A549 (cell line): ENCODE results near the gene TIMD4. TPM values are rescaled to one million over a fixed set of nuclear protein-coding genes. Genes with fewer than 3 reads are reported as not detected.

ENCODE experiments used
- ATAC-seq, 2 experiments: fragments of 200-7000 bp in 1 of 2; fragments of >200 bp in 1 of 2; cut with Nextera tagmentation in 1 of 2; cut with Tn5 transposase in 1 of 2; 3 replicates each; pipeline versions ENCODE4 v1.8.0 to v1.9.1; 2018 to 2020; ENCODE audit warnings: mild to moderate bottlenecking in 1 of 2, moderate library complexity in 1 of 2
- CTCF ChIA-PET: fragments of 300-600 bp; sonication (Branson Sonifier 250); formaldehyde crosslinking; extraction: SDS; loops from one replicate; lab custom pipeline; 2021; ENCODE audit warnings: antibody characterized with exemption, inconsistent platforms; lab: Yijun Ruan, JAX
- POLR2A ChIA-PET: fragments of 350-600 bp; formaldehyde crosslinking; extraction: SDS; loops from one replicate; lab custom pipeline; 2021; ENCODE audit warnings: antibody characterized with exemption, inconsistent platforms; lab: Yijun Ruan, JAX
- DNase-seq, 2 experiments: peaks; one replicate each; pipeline versions ENCODE4 v3.0.0 to v3.0.0-alpha.2; 2011 to 2016; ENCODE audit warnings: low read depth in 1 of 2, low spot score in 1 of 2
- FAIRE-seq: peaks from 2 replicates; lab custom pipeline; 2011; peaks lifted over from hg19 to GRCh38; lab: Jason Lieb, UNC
- H3K27ac ChIP-seq, 2 experiments: fragments of >200 bp; sonication (Bioruptor Twin); formaldehyde crosslinking; 3 replicates each; pipeline ENCODE4 v1.5.1; 2016 to 2017
- H3K4me1 ChIP-seq: fragments of >200 bp; sonication (Bioruptor Twin); formaldehyde crosslinking; 3 replicates; pipeline ENCODE4 v1.6.1; 2016
- H3K4me2 ChIP-seq: fragments of >200 bp; sonication (Bioruptor Twin); formaldehyde crosslinking; 3 replicates; pipeline ENCODE4 v1.6.1; 2016
- H3K4me3 ChIP-seq: fragments of >200 bp; sonication (Bioruptor Twin); formaldehyde crosslinking; 3 replicates; pipeline ENCODE4 v1.5.1; 2016
- H3K9me3 ChIP-seq: fragments of >200 bp; sonication (Bioruptor Twin); formaldehyde crosslinking; 3 replicates; pipeline ENCODE4 v1.6.1; 2016
- BCL3 ChIP-seq: fragments of >200 bp; sonication (Bioruptor Twin); formaldehyde crosslinking; IDR thresholded peaks from 3 replicates; pipeline ENCODE4 v1.6.1; 2016
- CBX8 ChIP-seq: fragments of 200-600 bp; sonication (generic); IDR thresholded peaks from 2 replicates; pipeline ENCODE4 v1.6.1; 2016
- CHD2 ChIP-seq: fragments of 150-350 bp; IDR thresholded peaks from 2 replicates; pipeline ENCODE4 v1.6.1; 2014; ENCODE audit warnings: low read length; ENCODE audit not compliant: partially characterized antibody
- CHD4 ChIP-seq: fragments of 200-600 bp; sonication (generic); IDR thresholded peaks from 2 replicates; pipeline ENCODE4 v1.6.1; 2016; ENCODE audit warnings: antibody characterized with exemption, mild to moderate bottlenecking, borderline replicate concordance
- CTCF ChIP-seq: fragments of >200 bp; sonication (Bioruptor Twin); formaldehyde crosslinking; IDR thresholded peaks from 3 replicates; pipeline ENCODE4 v1.5.1; 2016
- ELK1 ChIP-seq: fragments of 150-350 bp; IDR thresholded peaks from 2 replicates; pipeline ENCODE4 v1.6.1; 2014; ENCODE audit warnings: low read depth, mild to moderate bottlenecking, low read length
- EP300 ChIP-seq, 2 experiments: fragments of >200 bp; sonication (Bioruptor Twin); formaldehyde crosslinking; IDR thresholded peaks; 2 replicates in 1 of 2; 3 replicates in 1 of 2; pipeline ENCODE4 v1.6.1; 2016 to 2017
- ESRRA ChIP-seq: fragments of 150-350 bp; IDR thresholded peaks from 2 replicates; pipeline ENCODE4 v1.6.1; 2014; ENCODE audit warnings: mild to moderate bottlenecking, low read length, borderline replicate concordance
- FOSB ChIP-seq: fragments of 250-450 bp; sonication (Bioruptor Pico); IDR thresholded peaks from 2 replicates; pipeline ENCODE4 v1.5.0; 2020; ENCODE audit warnings: mild to moderate bottlenecking, moderate library complexity
- FOSL2 ChIP-seq, 2 experiments: fragments of 450-650 bp in 1 of 2; fragments of >200 bp in 1 of 2; sonication (Bioruptor Twin) in 1 of 2; formaldehyde crosslinking; IDR thresholded peaks; 2 replicates each; pipeline versions ENCODE4 v1.5.0 to v1.6.1; 2016 to 2020; ENCODE audit warnings: mild to moderate bottlenecking in 1 of 2, moderate library complexity in 1 of 2
- GATA3 ChIP-seq: IDR thresholded peaks from 2 replicates; pipeline ENCODE4 v1.6.1; 2012; ENCODE audit warnings: borderline replicate concordance
- HDAC2 ChIP-seq: fragments of 200-600 bp; sonication (generic); IDR thresholded peaks from 2 replicates; pipeline ENCODE4 v1.6.1; 2016
- HES2 ChIP-seq: fragments of >200 bp; sonication (Bioruptor Twin); formaldehyde crosslinking; IDR thresholded peaks from 2 replicates; pipeline ENCODE4 v1.6.1; 2016
- HOXA7 ChIP-seq: fragments of 250-450 bp; sonication (Bioruptor Pico); IDR thresholded peaks from 2 replicates; pipeline ENCODE4 v1.5.0; 2020; ENCODE audit warnings: mild to moderate bottlenecking, moderate library complexity
- HOXB13 ChIP-seq: fragments of 250-450 bp; sonication (Bioruptor Pico); IDR thresholded peaks from 2 replicates; pipeline ENCODE4 v1.5.0; 2020; ENCODE audit warnings: low read depth, mild to moderate bottlenecking, moderate library complexity
- HOXB5 ChIP-seq: fragments of 250-450 bp; sonication (Bioruptor Pico); IDR thresholded peaks from 2 replicates; pipeline ENCODE4 v1.5.0; 2020; ENCODE audit warnings: mild to moderate bottlenecking, moderate library complexity
- JUNB ChIP-seq: fragments of >200 bp; sonication (Bioruptor Twin); formaldehyde crosslinking; IDR thresholded peaks from 2 replicates; pipeline ENCODE4 v1.6.1; 2016
- MAFK ChIP-seq: fragments of 450-650 bp; IDR thresholded peaks from 2 replicates; pipeline ENCODE4 v1.6.1; 2014; ENCODE audit not compliant: partially characterized antibody
- MYC ChIP-seq: IDR thresholded peaks from 2 replicates; pipeline ENCODE4 v1.6.1; 2012; ENCODE audit warnings: mild to moderate bottlenecking, inconsistent platforms, low read length, improper control_type of control experiment, borderline replicate concordance
- NPAS2 ChIP-seq: fragments of 250-450 bp; sonication (Bioruptor Pico); IDR thresholded peaks from 2 replicates; pipeline ENCODE4 v1.8.0; 2022; ENCODE audit warnings: mild to moderate bottlenecking, moderate library complexity, borderline replicate concordance
- NR3C1 ChIP-seq: fragments of >200 bp; sonication (Bioruptor Twin); formaldehyde crosslinking; IDR thresholded peaks from 3 replicates; pipeline ENCODE4 v1.6.1; 2017
- POLR2A ChIP-seq: IDR thresholded peaks from 2 replicates; pipeline ENCODE4 v1.6.1; 2012; ENCODE audit warnings: mild to moderate bottlenecking, low read length
- RAD21 ChIP-seq, 2 experiments: fragments of >200 bp in 1 of 2; sonication (Bioruptor Twin) in 1 of 2; formaldehyde crosslinking in 1 of 2; IDR thresholded peaks in 1 of 2; conservative IDR thresholded peaks in 1 of 2; 2 replicates in 1 of 2; 3 replicates in 1 of 2; pipeline ENCODE4 v1.6.1; 2012 to 2018; ENCODE audit warnings: inconsistent platforms in 1 of 2
- RARB ChIP-seq: fragments of 250-450 bp; sonication (Bioruptor Pico); IDR thresholded peaks from 2 replicates; pipeline ENCODE4 v1.8.0; 2021; ENCODE audit warnings: mild to moderate bottlenecking, moderate library complexity
- RCOR1 ChIP-seq: fragments of 150-350 bp; IDR thresholded peaks from 2 replicates; pipeline ENCODE4 v1.6.1; 2014; ENCODE audit warnings: antibody characterized with exemption, low read length, low read depth
- TFCP2L1 ChIP-seq: fragments of 250-450 bp; sonication (Bioruptor Pico); IDR thresholded peaks from 2 replicates; pipeline ENCODE4 v1.5.0; 2021; ENCODE audit warnings: mild to moderate bottlenecking
- TP53 ChIP-seq: fragments of 250-450 bp; sonication (Bioruptor Pico); IDR thresholded peaks from 2 replicates; pipeline ENCODE4 v1.5.0; 2021; ENCODE audit warnings: mild to moderate bottlenecking, moderate library complexity
- ZFP36 ChIP-seq: fragments of 450-650 bp; IDR thresholded peaks from 2 replicates; pipeline ENCODE4 v1.6.1; 2014; ENCODE audit warnings: borderline replicate concordance; ENCODE audit not compliant: partially characterized antibody
- WGBS: methylation state at CpG from one replicate; pipeline ENCODE4 v1.1.6; 2017; ENCODE audit errors: missing lambda C conversion rate; 5-methylcytosine and 5-hydroxymethylcytosine counted together
- polyA plus RNA-seq, 4 experiments: library from polyadenylated mRNA; depleted of rRNA in 3 of 4; stranded (reverse); fragments of >200 nt; fragmentation: RNase III in 1 of 4; extraction: RNeasy Plus Mini Kit Qiagen cat#74134 plus additional on column Dnase treatment in 1 of 4; gene quantifications; 2 replicates in 3 of 4; 3 replicates in 1 of 4; pipeline ENCODE4 v1.2.3, GENCODE V29; 2011 to 2017

The TIMD4 gene
- polyA plus RNA-seq, 2 of the 4 experiments (the other 2 are of a cell fraction), result 2.3 to 4.6 TPM

- TF ChIP-seq BCL3 (no peak), TFCP2L1 (CRISPR knock-in tag) (no peak), CHD2 (no peak), ESRRA (no peak)
These were observed 74.5 kb downstream of the TIMD4 start (continued) for GRCh38 chr5:156888520-156888919.

GRCh38 chr5:156883316-156883875, 79.6 kb downstream of the TIMD4 start:
- FAIRE-seq (no peak), DNase-seq (no peak), ATAC-seq (no peak)
- WGBS, result 37% methylated on average over 3 of the region's 3 CpGs
- Histone ChIP-seq H3K27ac (no peak overlapping the region), H3K4me1 (no peaks in the 10 kb centered on the region), H3K4me2 (no peak overlapping the region), H3K4me3 (no peak overlapping the region), H3K9me3 (no peaks in the 10 kb centered on the region)
- POLR2A ChIA-PET, result no interaction called here
- TF ChIP-seq CHD4, result no peak
- TF ChIP-seq RAD21 (conservative IDR thresholded peaks at IDR 0.05 in 1 of 2, IDR thresholded peaks at IDR 0.05 in 1 of 2), result no peak
- no peak for TF ChIP-seq HOXB13 (CRISPR knock-in tag)
- TF ChIP-seq HOXA7 (CRISPR knock-in tag), result no peak
- CTCF ChIA-PET, result no interaction called here

GRCh38 chr5:156879665-156880285, 83.3 kb downstream of the TIMD4 start:
- TF ChIP-seq MYC (no peak), NPAS2 (CRISPR knock-in tag) (no peak), HOXB5 (CRISPR knock-in tag) (no peak), CBX8 (no peak), NR3C1 (no peak), EP300 (IDR thresholded peaks at IDR 0.05) (no peak), MAFK (no peak), TP53 (no peak), JUNB (no peak), RCOR1 (no peak), HDAC2 (no peak), HOXA7 (CRISPR knock-in tag) (no peak), CHD2 (no peak), CHD4 (no peak), RARB (CRISPR knock-in tag) (no peak), HOXB13 (CRISPR knock-in tag) (no peak), POLR2A (no peak), ZFP36 (no peak), FOSB (no peak), FOSL2 (IDR thresholded peaks at IDR 0.05) (no peak), FOSL2 (CRISPR knock-in tag; IDR thresholded peaks at IDR 0.05) (no peak)
- Histone ChIP-seq H3K27ac (no peak overlapping the region), H3K9me3 (no peaks in the 10 kb centered on the region), H3K4me3 (no peak overlapping the region), H3K4me1 (no peaks in the 10 kb centered on the region), H3K4me2 (no peak overlapping the region)
- CTCF ChIA-PET, result interaction anchor here (0.6 to 1.4 kb wide), 2 partner anchors 19 to 445 kb away, joined by 3 read pairs; no protein-coding TSS in a partner anchor
- 77% methylated on average over 3 of the region's 3 CpGs for WGBS
- DNase-seq, result no peak
- ATAC-seq, result no peak
- no peak for FAIRE-seq
- POLR2A ChIA-PET, result no interaction called here

GRCh38 chr5:156871212-156871611, 91.8 kb downstream of the TIMD4 start:
- DNase-seq (no peak), FAIRE-seq (no peak), ATAC-seq (no peak)
- no peak overlapping the region for H3K4me2 ChIP-seq
- H3K27ac ChIP-seq, result no peak overlapping the region
- peaks cover 12% of the 10 kb centered on the region for H3K9me3 ChIP-seq
- WGBS, result 42% methylated on average over 1 of the region's 1 CpG
- H3K4me1 ChIP-seq, result no peaks in the 10 kb centered on the region
- ChIA-PET CTCF (no interaction called here), POLR2A (no interaction called here)
- H3K4me3 ChIP-seq, result no peak overlapping the region
- TF ChIP-seq CTCF (no peak), NPAS2 (CRISPR knock-in tag) (no peak), HES2 (no peak), GATA3 (no peak), POLR2A (no peak), ELK1 (no peak)
